Uterus (tissue), 4 donors: ENCODE results near the gene ASPRV1. TPM values are rescaled to one million over a fixed set of nuclear protein-coding genes. Genes with fewer than 3 reads are reported as not detected.

Experiments used
- DNase-seq, 2 donors: peaks; one replicate each; pipeline ENCODE4 v3.0.0-alpha.2; 2019 to 2020
- H3K27ac ChIP-seq, 2 donors: fragments of 200-600 bp; sonication (generic); 1 replicate in 1 of 2; 2 replicates in 1 of 2; pipeline ENCODE4 v1.5.1; 2016 to 2018
- H3K27me3 ChIP-seq, 2 donors: fragments of 200-600 bp; sonication (generic); one replicate each; pipeline ENCODE4 v1.5.1; 2018 to 2019; ENCODE audit warnings: control low read depth in 1 of 2
- H3K36me3 ChIP-seq, 2 donors: fragments of 200-600 bp; sonication (generic); one replicate each; pipeline ENCODE4 v1.5.1; 2019; ENCODE audit warnings: control low read depth in 1 of 2
- H3K4me1 ChIP-seq, 2 donors: fragments of 200-600 bp; sonication (generic); one replicate each; pipeline ENCODE4 v1.5.1; 2018 to 2019; ENCODE audit warnings: control low read depth in 1 of 2
- H3K4me3 ChIP-seq, 2 donors: fragments of 200-600 bp; sonication (generic); 1 replicate in 1 of 2; 2 replicates in 1 of 2; pipeline ENCODE4 v1.5.1; 2018 to 2019; ENCODE audit warnings: mild to moderate bottlenecking in 1 of 2
- H3K9me3 ChIP-seq, 2 donors: fragments of 200-600 bp; sonication (generic); one replicate each; pipeline ENCODE4 v1.5.1; 2019; ENCODE audit warnings: control low read depth in 1 of 2
- POLR2A ChIP-seq, 2 donors: fragments of 450-650 bp; IDR thresholded peaks; one replicate each; pipeline ENCODE4 v1.6.1; 2016; ENCODE audit warnings: antibody characterized with exemption in 2 of 2, mild to moderate bottlenecking in 1 of 2, moderate library complexity in 1 of 2
- intact Hi-C: fragments of 100-400 bp; cut with DNase I; formaldehyde crosslinking; loops from one replicate; pipeline ENCODE4 v1.15.1; 2023; ENCODE audit warnings: low total_unique reads
- total RNA-seq, 4 donors: library from RNA; depleted of rRNA in 3 of 4; stranded (reverse); fragments of >200 nt in 3 of 4; gene quantifications; one replicate each; pipeline versions ENCODE4 v1.1.0 to v1.2.4, GENCODE V29; 2014 to 2023
- TF ChIP-seq, protein P1 (sequence below), 4 experiments: fragments of 200-600 bp in 2 of 4; fragments of 450-650 bp in 2 of 4; sonication (generic) in 2 of 4; IDR thresholded peaks; one replicate each; pipeline ENCODE4 v1.5.1; 2016 to 2019; ENCODE audit warnings: antibody characterized with exemption in 4 of 4, mild to moderate bottlenecking in 2 of 4, moderate library complexity in 1 of 4
- donor health status: DM: yes; HTN: yes; CAD: no.

ASPRV1 gene
- total RNA-seq, 4 donors from 2014 or later: 4.4 to 8.1 (median 5.2) TPM; not detected in 1

DNA sequence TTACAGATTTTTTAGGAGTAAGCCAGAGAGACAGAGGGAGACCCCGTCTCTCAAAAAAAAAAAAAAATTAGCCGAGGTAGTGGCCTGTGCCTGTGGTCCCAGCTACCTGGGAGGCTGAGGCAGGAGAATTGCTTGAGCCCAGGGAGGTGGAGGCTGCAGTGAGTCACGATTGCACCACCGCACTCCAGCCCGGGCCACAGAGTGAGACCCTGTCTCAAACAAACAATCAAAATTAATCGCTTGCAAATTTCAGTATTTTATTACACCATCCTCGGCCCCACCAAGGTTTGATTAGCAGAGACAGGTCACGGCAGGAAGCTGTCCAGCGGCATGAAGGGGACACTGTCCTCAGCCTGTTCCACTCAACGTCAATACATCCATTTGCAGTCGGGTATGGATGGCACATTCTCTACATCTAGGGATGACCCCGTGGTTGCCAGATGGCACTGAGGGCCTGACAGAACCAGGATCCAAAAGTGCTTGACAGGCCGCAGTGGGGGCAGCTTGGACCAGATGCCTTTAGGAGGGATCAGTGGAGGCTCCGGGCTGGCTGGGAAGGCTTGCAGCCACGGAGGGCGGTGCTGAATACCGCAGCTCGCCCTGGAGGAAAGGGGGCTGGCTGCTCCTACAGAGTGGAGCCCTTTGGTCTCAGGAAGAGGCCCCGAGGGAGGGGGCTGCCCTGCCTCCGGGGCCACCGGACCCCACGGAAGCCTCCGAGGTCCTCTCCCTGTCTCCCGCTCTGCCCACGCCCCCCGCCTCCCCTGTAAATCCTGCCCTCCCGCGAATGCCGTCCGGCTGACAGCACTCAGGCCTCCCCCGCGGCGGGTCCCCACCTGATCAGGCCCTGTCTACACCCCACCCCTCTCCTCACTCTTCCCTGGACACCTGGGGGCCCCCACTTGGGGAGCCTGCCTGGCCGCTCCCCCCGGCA lies 13.1 kb downstream of the ASPRV1 start:
- intact Hi-C loops: no loop called here
- TF ChIP-seq POLR2A (IDR thresholded peaks at IDR 0.05): no peak
- TF ChIP-seq, protein P1, sequence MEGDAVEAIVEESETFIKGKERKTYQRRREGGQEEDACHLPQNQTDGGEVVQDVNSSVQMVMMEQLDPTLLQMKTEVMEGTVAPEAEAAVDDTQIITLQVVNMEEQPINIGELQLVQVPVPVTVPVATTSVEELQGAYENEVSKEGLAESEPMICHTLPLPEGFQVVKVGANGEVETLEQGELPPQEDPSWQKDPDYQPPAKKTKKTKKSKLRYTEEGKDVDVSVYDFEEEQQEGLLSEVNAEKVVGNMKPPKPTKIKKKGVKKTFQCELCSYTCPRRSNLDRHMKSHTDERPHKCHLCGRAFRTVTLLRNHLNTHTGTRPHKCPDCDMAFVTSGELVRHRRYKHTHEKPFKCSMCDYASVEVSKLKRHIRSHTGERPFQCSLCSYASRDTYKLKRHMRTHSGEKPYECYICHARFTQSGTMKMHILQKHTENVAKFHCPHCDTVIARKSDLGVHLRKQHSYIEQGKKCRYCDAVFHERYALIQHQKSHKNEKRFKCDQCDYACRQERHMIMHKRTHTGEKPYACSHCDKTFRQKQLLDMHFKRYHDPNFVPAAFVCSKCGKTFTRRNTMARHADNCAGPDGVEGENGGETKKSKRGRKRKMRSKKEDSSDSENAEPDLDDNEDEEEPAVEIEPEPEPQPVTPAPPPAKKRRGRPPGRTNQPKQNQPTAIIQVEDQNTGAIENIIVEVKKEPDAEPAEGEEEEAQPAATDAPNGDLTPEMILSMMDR (IDR thresholded peaks at IDR 0.05): no peak
- Histone ChIP-seq H3K36me3 (no peaks in the 10 kb centered on the region), H3K9me3 (no peaks in the 10 kb centered on the region), H3K27me3 (no peaks in the 10 kb centered on the region), H3K4me1 (no peaks in the 10 kb centered on the region), H3K4me3 (no peak overlapping the region), H3K27ac (no peak overlapping the region)
- no peak for DNase-seq

DNA sequence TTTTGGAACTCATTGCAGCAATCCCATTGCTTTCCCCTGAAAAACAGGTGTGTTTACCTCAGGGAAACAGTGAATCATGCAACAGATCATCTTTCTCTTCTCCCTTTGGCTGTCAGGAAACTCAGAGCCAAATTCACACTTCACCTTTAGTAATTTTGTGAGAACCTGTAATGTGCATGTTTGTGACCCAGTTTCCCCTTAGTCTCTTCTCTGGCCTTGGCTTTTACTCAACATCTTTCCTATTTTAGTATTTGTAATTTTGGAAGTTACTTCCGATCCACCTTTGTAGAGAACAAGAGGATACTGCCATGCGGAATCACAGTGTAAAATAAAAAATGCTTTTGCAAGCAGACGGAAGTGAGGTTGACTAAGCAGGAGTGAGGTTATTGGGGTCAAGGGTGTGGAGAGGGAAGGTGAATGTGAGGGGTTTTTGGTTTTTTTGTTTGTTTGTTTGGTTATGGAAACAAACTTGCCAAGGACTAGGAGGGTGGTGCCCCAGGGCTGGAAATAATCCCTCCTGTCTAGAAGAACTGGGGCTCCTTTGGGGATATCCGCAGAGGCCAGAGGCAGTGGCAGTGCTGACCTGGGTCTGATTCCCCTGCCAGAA lies 14.0 kb downstream of the ASPRV1 start:
- H3K36me3 ChIP-seq: no peaks in the 10 kb centered on the region
- H3K4me1 ChIP-seq: no peaks in the 10 kb centered on the region
- no peak for DNase-seq
- no peaks in the 10 kb centered on the region for H3K9me3 ChIP-seq
- TF ChIP-seq, protein P1 (IDR thresholded peaks at IDR 0.05): no peak
- TF ChIP-seq POLR2A (IDR thresholded peaks at IDR 0.05): no peak
- no peaks in the 10 kb centered on the region for H3K27me3 ChIP-seq
- H3K27ac ChIP-seq: no peak overlapping the region
- intact Hi-C loops: no loop called here
- no peak overlapping the region for H3K4me3 ChIP-seq

DNA sequence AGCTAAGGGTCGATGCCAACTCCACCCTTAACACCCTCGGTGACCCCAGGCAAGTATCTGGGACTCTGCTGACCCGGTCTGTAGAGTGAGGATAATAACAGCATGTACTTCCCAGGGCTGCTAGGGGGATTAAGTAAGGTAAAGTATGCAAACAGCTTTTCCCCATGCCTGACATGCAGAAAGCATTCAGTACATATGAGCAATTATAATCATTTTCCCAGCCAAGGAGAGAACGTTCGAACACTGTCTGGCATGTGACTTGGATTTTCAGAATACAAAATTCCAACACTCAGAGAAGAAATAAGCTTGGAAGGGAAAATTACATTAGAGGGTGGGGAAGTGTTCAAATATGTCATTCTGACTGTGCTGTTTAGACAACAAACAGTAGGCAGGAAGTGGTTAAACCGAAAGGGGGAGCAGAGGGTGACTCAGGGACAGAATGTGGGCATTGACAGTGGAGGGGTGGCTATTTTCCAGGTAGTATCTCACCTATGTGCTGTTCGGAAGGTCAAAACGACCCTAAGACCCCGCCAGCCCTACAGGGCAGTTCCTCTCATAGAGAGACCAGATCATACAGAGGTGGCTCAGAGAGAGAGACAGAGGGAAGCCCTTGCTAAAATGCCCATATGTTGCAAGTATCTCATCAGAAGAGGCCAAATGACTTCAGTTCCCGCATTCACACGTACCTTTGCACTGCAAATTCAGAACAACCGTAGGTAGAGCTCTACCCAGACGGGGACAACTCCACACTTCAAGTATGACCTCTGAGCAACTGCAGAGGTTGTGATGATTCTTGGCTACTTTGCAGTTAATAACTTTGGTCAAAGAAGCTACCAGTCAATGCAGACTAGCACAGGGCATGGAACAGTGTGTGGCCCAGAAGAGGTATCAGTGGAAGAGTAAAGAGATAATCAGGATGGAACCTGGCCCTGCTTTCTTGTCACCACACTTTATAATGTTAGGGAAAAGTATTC lies 14.8 kb downstream of the ASPRV1 start:
- Histone ChIP-seq H3K36me3 (no peaks in the 10 kb centered on the region), H3K4me1 (no peaks in the 10 kb centered on the region), H3K9me3 (no peaks in the 10 kb centered on the region), H3K27me3 (no peaks in the 10 kb centered on the region), H3K4me3 (no peak overlapping the region), H3K27ac (no peak overlapping the region)
- intact Hi-C loops: no loop called here
- DNase-seq: no peak
- no peak for TF ChIP-seq POLR2A (IDR thresholded peaks at IDR 0.05)
- TF ChIP-seq, protein P1 (IDR thresholded peaks at IDR 0.05): no peak

GRCh38 chr2:69945941-69946340 lies 15.5 kb downstream of the ASPRV1 start:
- no peaks in the 10 kb centered on the region for H3K27me3 ChIP-seq
- no peaks in the 10 kb centered on the region for H3K4me1 ChIP-seq
- intact Hi-C loops: no loop called here
- DNase-seq: no peak
- H3K4me3 ChIP-seq: no peak overlapping the region
- no peak overlapping the region for H3K27ac ChIP-seq
- no peaks in the 10 kb centered on the region for H3K9me3 ChIP-seq
- H3K36me3 ChIP-seq: no peaks in the 10 kb centered on the region
- TF ChIP-seq, protein P1 (IDR thresholded peaks at IDR 0.05): no peak
- no peak for TF ChIP-seq POLR2A (IDR thresholded peaks at IDR 0.05)
